Measurements from ENCODE around the gene VEGFA. TPM values are rescaled to one million over a fixed set of nuclear protein-coding genes. Genes with fewer than 3 reads are reported as not detected.
A peak's percentile ranks its signal among the peaks of the same experiment; 100 is the strongest.

VEGFA gene
- total RNA-seq, 1 experiment from 2014 or later, result 116 TPM

- intact Hi-C loops (cut with micrococcal nuclease; ENCODE audit: unreplicated experiment), result no loop called here
- ChIA-PET POLR2A (ENCODE audit: low non-redundant PET) (no interaction called here), CTCF (interaction anchor here (0.6 kb wide), 1 partner anchor 422 kb away, joined by 7 read pairs; no protein-coding TSS in a partner anchor)
- TF ChIP-seq EZH2 (IDR thresholded peaks at IDR 0.05; ENCODE audit: borderline replicate concordance, low read depth, low read length, poor library complexity, severe bottlenecking) (no peak), CTCF (conservative IDR thresholded peaks at IDR 0.05; ENCODE audit: low read depth, low read length) (no peak)
- BruUV-seq (replicated peaks), result no TSS peak
- Histone ChIP-seq H3K36me3 (ENCODE audit: insufficient read depth, low read length, poor library complexity, severe bottlenecking) (no peaks in the 10 kb centered on the region), H3K4me3 (ENCODE audit: low read depth, low read length, poor library complexity, severe bottlenecking) (no peak overlapping the region), H3K27ac (ENCODE audit: low read depth, low read length, poor library complexity, severe bottlenecking) (no peak overlapping the region), H3K9me3 (ENCODE audit: low read depth, low read length, poor library complexity, severe bottlenecking) (no peaks in the 10 kb centered on the region), H3K4me1 (ENCODE audit: insufficient read depth, low read length, poor library complexity, severe bottlenecking) (no peaks in the 10 kb centered on the region), H3K27me3 (replicated peaks; ENCODE audit: insufficient read depth, low read depth, low read length, poor library complexity) (no peaks in the 10 kb centered on the region)
- DNase-seq (ENCODE audit: low spot score), result no peak
Observed at GRCh38 chr6:43800298-43800623, 30.2 kb downstream of the VEGFA start.

DNA sequence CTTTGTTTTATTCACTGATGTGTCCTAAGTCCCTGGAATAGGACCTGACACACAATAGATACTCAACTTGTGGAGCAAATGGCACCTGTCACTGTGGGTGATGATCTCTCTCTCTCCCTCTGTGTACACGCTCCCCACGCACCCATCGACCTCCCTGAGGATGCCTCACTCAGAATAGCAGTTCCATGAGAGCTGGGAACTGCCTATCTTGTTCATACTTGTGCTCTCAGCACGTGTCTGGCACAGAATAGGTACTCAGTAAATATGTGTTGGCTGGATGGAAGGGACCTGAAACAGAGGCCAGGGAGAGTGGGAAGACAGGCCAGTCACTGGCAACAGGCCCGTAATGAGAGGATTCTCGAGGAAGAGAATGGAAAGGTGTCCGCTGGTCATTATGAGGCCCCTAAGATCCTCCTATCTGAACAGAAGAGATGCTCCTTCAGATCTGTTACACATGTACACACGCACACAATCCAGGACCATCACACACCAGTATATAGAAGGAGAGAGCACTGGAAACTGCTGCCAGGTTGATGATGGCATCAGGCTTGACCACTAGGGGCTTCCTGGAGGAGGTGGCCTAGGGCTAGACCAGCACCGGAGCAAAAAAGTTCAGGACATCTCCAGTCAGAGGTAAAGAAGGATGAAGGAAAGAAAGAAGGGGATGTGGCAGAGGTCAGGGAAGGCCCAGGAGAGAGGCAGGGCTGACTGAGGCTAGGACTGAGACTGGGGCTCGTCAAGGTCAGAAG, 30.9 kb downstream of the VEGFA start:
- Histone ChIP-seq H3K36me3 (ENCODE audit: insufficient read depth, low read length, poor library complexity, severe bottlenecking) (no peaks in the 10 kb centered on the region), H3K27me3 (replicated peaks; ENCODE audit: insufficient read depth, low read depth, low read length, poor library complexity) (no peaks in the 10 kb centered on the region), H3K4me1 (ENCODE audit: insufficient read depth, low read length, poor library complexity, severe bottlenecking) (no peaks in the 10 kb centered on the region), H3K27ac (ENCODE audit: low read depth, low read length, poor library complexity, severe bottlenecking) (no peak overlapping the region), H3K9me3 (ENCODE audit: low read depth, low read length, poor library complexity, severe bottlenecking) (no peaks in the 10 kb centered on the region), H3K4me3 (ENCODE audit: low read depth, low read length, poor library complexity, severe bottlenecking) (no peak overlapping the region)
- BruUV-seq (replicated peaks), result no TSS peak
- TF ChIP-seq CTCF (conservative IDR thresholded peaks at IDR 0.05; ENCODE audit: low read depth, low read length) (0 out of 2 replicates have a peak, but pooled peaks have one; percentile 18), EZH2 (IDR thresholded peaks at IDR 0.05; ENCODE audit: borderline replicate concordance, low read depth, low read length, poor library complexity, severe bottlenecking) (no peak)
- ChIA-PET CTCF (no interaction called here), POLR2A (ENCODE audit: low non-redundant PET) (no interaction called here)
- intact Hi-C loops (cut with micrococcal nuclease; ENCODE audit: unreplicated experiment), result no loop called here
- no peak for DNase-seq (ENCODE audit: low spot score)

- POLR2A ChIA-PET (ENCODE audit: low non-redundant PET), result no interaction called here
- Histone ChIP-seq H3K4me3 (ENCODE audit: low read depth, low read length, poor library complexity, severe bottlenecking) (no peak overlapping the region), H3K9me3 (ENCODE audit: low read depth, low read length, poor library complexity, severe bottlenecking) (no peaks in the 10 kb centered on the region), H3K4me1 (ENCODE audit: insufficient read depth, low read length, poor library complexity, severe bottlenecking) (no peaks in the 10 kb centered on the region), H3K27ac (ENCODE audit: low read depth, low read length, poor library complexity, severe bottlenecking) (no peak overlapping the region), H3K27me3 (replicated peaks; ENCODE audit: insufficient read depth, low read depth, low read length, poor library complexity) (no peaks in the 10 kb centered on the region), H3K36me3 (ENCODE audit: insufficient read depth, low read length, poor library complexity, severe bottlenecking) (no peaks in the 10 kb centered on the region)
- intact Hi-C loops (cut with micrococcal nuclease; ENCODE audit: unreplicated experiment), result no loop called here
- TF ChIP-seq CTCF (conservative IDR thresholded peaks at IDR 0.05; ENCODE audit: low read depth, low read length), result no peak
- TF ChIP-seq EZH2 (IDR thresholded peaks at IDR 0.05; ENCODE audit: borderline replicate concordance, low read depth, low read length, poor library complexity, severe bottlenecking), result no peak
- DNase-seq (ENCODE audit: low spot score), result no peak
- CTCF ChIA-PET, result no interaction called here
- no TSS peak for BruUV-seq (replicated peaks)
Observed at GRCh38 chr6:43801495-43802181, 31.6 kb downstream of the VEGFA start.

All from A673 (cell line).